MM.1S (cell line): Measurements from ENCODE around the gene RPL34.

Experiments used
- DNase-seq: peaks from one replicate; pipeline ENCODE4 v3.0.0-alpha.2; 2015
- H2AFZ ChIP-seq: fragments of 300-600 bp; sonication (generic); 2 replicates; pipeline ENCODE4 v1.6.0; 2016; ENCODE audit warnings: antibody characterized with exemption, low read length
- H3F3A ChIP-seq: fragments of 300-600 bp; sonication (generic); 2 replicates; pipeline ENCODE4 v1.6.1; 2016; ENCODE audit warnings: mild to moderate bottlenecking, antibody characterized with exemption, low read length, moderate library complexity, mixed read lengths; ENCODE audit not compliant: insufficient read depth
- H3K27ac ChIP-seq: fragments of 300-600 bp; sonication (generic); 2 replicates; pipeline ENCODE4 v1.5.1; 2016; ENCODE audit warnings: mild to moderate bottlenecking, low read length
- H3K27me3 ChIP-seq: fragments of 300-600 bp; sonication (generic); replicated peaks from 2 replicates; pipeline ENCODE4 v1.6.0; 2016; ENCODE audit warnings: low read length; ENCODE audit not compliant: insufficient read depth
- H3K36me3 ChIP-seq: fragments of 300-600 bp; sonication (generic); replicated peaks from 2 replicates; pipeline ENCODE4 v1.6.1; 2016; ENCODE audit warnings: mild to moderate bottlenecking, low read length, mixed read lengths; ENCODE audit not compliant: insufficient read depth
- H3K4me1 ChIP-seq: fragments of 300-600 bp; sonication (generic); 2 replicates; pipeline ENCODE4 v1.6.1; 2016; ENCODE audit warnings: low read length, mixed read lengths
- H3K4me2 ChIP-seq: fragments of 300-600 bp; sonication (generic); 2 replicates; pipeline ENCODE4 v1.6.0; 2016; ENCODE audit warnings: low read depth, low read length
- H3K4me3 ChIP-seq: fragments of 300-600 bp; sonication (generic); 2 replicates; pipeline ENCODE4 v1.5.1; 2016; ENCODE audit warnings: low read length, mixed read lengths
- H3K79me2 ChIP-seq: fragments of 300-600 bp; sonication (generic); 2 replicates; pipeline ENCODE4 v1.6.1; 2016; ENCODE audit warnings: mixed run types, low read length, mixed read lengths
- H3K9ac ChIP-seq: fragments of 300-600 bp; sonication (generic); 2 replicates; pipeline ENCODE4 v1.6.1; 2016; ENCODE audit warnings: low read length, mixed read lengths
- H3K9me2 ChIP-seq: fragments of 300-600 bp; sonication (generic); replicated peaks from 2 replicates; pipeline ENCODE4 v1.6.1; 2016; ENCODE audit warnings: mild to moderate bottlenecking, low read length, mixed read lengths; ENCODE audit not compliant: insufficient read depth
- H3K9me3 ChIP-seq: fragments of 300-600 bp; sonication (generic); replicated peaks from 2 replicates; pipeline ENCODE4 v1.6.1; 2016; ENCODE audit warnings: mild to moderate bottlenecking, low read length, mixed read lengths; ENCODE audit not compliant: insufficient read depth
- H4K20me1 ChIP-seq: fragments of 300-600 bp; sonication (generic); 2 replicates; pipeline ENCODE4 v1.6.1; 2016; ENCODE audit warnings: mild to moderate bottlenecking, low read length, moderate library complexity, mixed read lengths; ENCODE audit not compliant: insufficient read depth
- CTCF ChIP-seq: fragments of 300-600 bp; sonication (generic); IDR thresholded peaks from 2 replicates; pipeline ENCODE4 v1.5.1; 2016; ENCODE audit warnings: antibody characterized with exemption, low read length, mixed read lengths
- EZH2 ChIP-seq: fragments of 300-600 bp; sonication (generic); optimal IDR thresholded peaks from 2 replicates; pipeline ENCODE3; 2017; ENCODE audit warnings: low read depth, mild to moderate bottlenecking, antibody characterized with exemption, low read length, mixed read lengths
- EZH2phosphoT487 ChIP-seq: fragments of 300-600 bp; sonication (generic); IDR thresholded peaks from 2 replicates; pipeline ENCODE4 v1.6.1; 2018; ENCODE audit warnings: antibody characterized with exemption, low read length

Gene RPL34

GRCh38 chr4:108581083-108581482 is 39.3 kb upstream of the RPL34 start:
- DNase-seq: no peak
- H3K27ac ChIP-seq: no peak overlapping the region
- no peak overlapping the region for H3K4me2 ChIP-seq
- no peaks in the 10 kb centered on the region for H3K27me3 ChIP-seq
- no peak overlapping the region for H2AFZ ChIP-seq
- no peaks in the 10 kb centered on the region for H3K9me2 ChIP-seq
- TF ChIP-seq EZH2 (no peak), CTCF (no peak), EZH2phosphoT487 (no peak)
- H3K4me3 ChIP-seq: no peak overlapping the region
- H3K36me3 ChIP-seq: no peaks in the 10 kb centered on the region
- H3K79me2 ChIP-seq: no peaks in the 10 kb centered on the region
- H3F3A ChIP-seq: no peaks in the 10 kb centered on the region
- H3K9me3 ChIP-seq: no peaks in the 10 kb centered on the region
- H4K20me1 ChIP-seq: no peaks in the 10 kb centered on the region
- H3K9ac ChIP-seq: no peak overlapping the region
- H3K4me1 ChIP-seq: no peaks in the 10 kb centered on the region

- H3K9me2 ChIP-seq: no peaks in the 10 kb centered on the region
- H3K79me2 ChIP-seq: no peaks in the 10 kb centered on the region
- TF ChIP-seq CTCF (no peak), EZH2phosphoT487 (no peak)
- H3K4me1 ChIP-seq: no peaks in the 10 kb centered on the region
- H3K4me2 ChIP-seq: no peak overlapping the region
- no peaks in the 10 kb centered on the region for H3K36me3 ChIP-seq
- no peak overlapping the region for H3K9ac ChIP-seq
- no peaks in the 10 kb centered on the region for H3K9me3 ChIP-seq
- no peaks in the 10 kb centered on the region for H3F3A ChIP-seq
- no peak overlapping the region for H3K27ac ChIP-seq
- H3K4me3 ChIP-seq: no peak overlapping the region
- H4K20me1 ChIP-seq: no peaks in the 10 kb centered on the region
- no peak overlapping the region for H2AFZ ChIP-seq
- no peak for DNase-seq
- H3K27me3 ChIP-seq: no peaks in the 10 kb centered on the region
These were observed 33.6 kb upstream of the RPL34 start for GRCh38 chr4:108586778-108587177.

- Histone ChIP-seq H3F3A (no peaks in the 10 kb centered on the region), H2AFZ (no peak overlapping the region), H3K9ac (no peak overlapping the region), H3K4me3 (no peak overlapping the region), H3K9me3 (no peaks in the 10 kb centered on the region), H3K36me3 (no peaks in the 10 kb centered on the region), H3K9me2 (no peaks in the 10 kb centered on the region), H3K79me2 (no peaks in the 10 kb centered on the region), H3K27me3 (no peaks in the 10 kb centered on the region), H3K27ac (no peak overlapping the region), H3K4me1 (no peaks in the 10 kb centered on the region), H3K4me2 (no peak overlapping the region), H4K20me1 (no peaks in the 10 kb centered on the region)
- no peak for DNase-seq
- TF ChIP-seq EZH2 (no peak), CTCF (no peak), EZH2phosphoT487 (no peak)
These were observed 31.5 kb upstream of the RPL34 start for GRCh38 chr4:108588878-108589277.

- H2AFZ ChIP-seq: no peak overlapping the region
- H3K27me3 ChIP-seq: no peaks in the 10 kb centered on the region
- H3K9me2 ChIP-seq: no peaks in the 10 kb centered on the region
- H4K20me1 ChIP-seq: no peaks in the 10 kb centered on the region
- TF ChIP-seq CTCF: no peak
- no peak for TF ChIP-seq EZH2phosphoT487
- no peak for TF ChIP-seq EZH2
- no peaks in the 10 kb centered on the region for H3F3A ChIP-seq
- H3K9ac ChIP-seq: no peak overlapping the region
- no peak for DNase-seq
- H3K27ac ChIP-seq: no peak overlapping the region
- H3K79me2 ChIP-seq: no peaks in the 10 kb centered on the region
- H3K9me3 ChIP-seq: no peaks in the 10 kb centered on the region
- no peaks in the 10 kb centered on the region for H3K36me3 ChIP-seq
- H3K4me2 ChIP-seq: no peak overlapping the region
- H3K4me3 ChIP-seq: no peak overlapping the region
- H3K4me1 ChIP-seq: no peaks in the 10 kb centered on the region
These were observed 30.4 kb upstream of the RPL34 start for GRCh38 chr4:108589961-108590360.
